ENCODE measurements around the gene MIA3. TPM values are rescaled to one million over a fixed set of nuclear protein-coding genes. Genes with fewer than 3 reads are reported as not detected.

The MIA3 gene
- total RNA-seq, 1 donor from 2014 or later = 66.0 TPM

GRCh38 chr1:222653178-222653827 lies 35.4 kb downstream of the MIA3 start:
- Histone ChIP-seq H3K36me3 (peaks cover 98% of the 10 kb centered on the region), H3K4me3 (no peak overlapping the region), H3K27ac (no peak overlapping the region), H3K9me3 (no peaks in the 10 kb centered on the region), H3K27me3 (ENCODE audit: low read depth) (no peaks in the 10 kb centered on the region), H3K4me1 (peaks cover 15% of the 10 kb centered on the region)
- DNase-seq = no peak
- no peak for TF ChIP-seq CTCF (IDR thresholded peaks at IDR 0.05)
- intact Hi-C loops (cut with DNase I) = no loop called here
- no peak for ATAC-seq

GRCh38 chr1:222654849-222655248 lies 37.0 kb downstream of the MIA3 start:
- DNase-seq (peak; percentile 61), ATAC-seq (peak; percentile 90)
- Histone ChIP-seq H3K36me3 (peaks cover 98% of the 10 kb centered on the region), H3K9me3 (no peaks in the 10 kb centered on the region), H3K4me1 (peaks cover 15% of the 10 kb centered on the region), H3K27ac (peak overlapping the region; percentile 55), H3K4me3 (no peak overlapping the region), H3K27me3 (ENCODE audit: low read depth) (no peaks in the 10 kb centered on the region)
- intact Hi-C loops (cut with DNase I) = no loop called here
- no peak for TF ChIP-seq CTCF (IDR thresholded peaks at IDR 0.05)

- intact Hi-C loops (cut with DNase I) = no loop called here
Measured at GRCh38 chr1:222656391-222657155, 38.7 kb downstream of the MIA3 start.

GRCh38 chr1:222657899-222658298 lies 40.0 kb downstream of the MIA3 start:
- no peak for ATAC-seq
- no peak overlapping the region for H3K27ac ChIP-seq
- intact Hi-C loops (cut with DNase I) = no loop called here
- no peaks in the 10 kb centered on the region for H3K9me3 ChIP-seq
- H3K4me1 ChIP-seq = peaks cover 15% of the 10 kb centered on the region
- no peak for DNase-seq
- no peak overlapping the region for H3K4me3 ChIP-seq
- TF ChIP-seq CTCF (IDR thresholded peaks at IDR 0.05) = no peak
- H3K27me3 ChIP-seq (ENCODE audit: low read depth) = no peaks in the 10 kb centered on the region
- peaks cover 98% of the 10 kb centered on the region for H3K36me3 ChIP-seq

More at GRCh38 chr1:222656391-222657155, 38.7 kb downstream of the MIA3 start:
- Histone ChIP-seq H3K9me3 (no peaks in the 10 kb centered on the region), H3K36me3 (peaks cover 98% of the 10 kb centered on the region), H3K27me3 (ENCODE audit: low read depth) (no peaks in the 10 kb centered on the region), H3K4me1 (peaks cover 15% of the 10 kb centered on the region), H3K27ac (no peak overlapping the region), H3K4me3 (no peak overlapping the region)
- TF ChIP-seq CTCF (IDR thresholded peaks at IDR 0.05) = no peak
- DNase-seq = no peak
- no peak for ATAC-seq

GRCh38 chr1:222663431-222663934 lies 45.6 kb downstream of the MIA3 start:
- peaks cover 96% of the 10 kb centered on the region for H3K36me3 ChIP-seq
- no peak for TF ChIP-seq CTCF (IDR thresholded peaks at IDR 0.05)
- intact Hi-C loops (cut with DNase I) = no loop called here
- no peaks in the 10 kb centered on the region for H3K9me3 ChIP-seq
- H3K27ac ChIP-seq = no peak overlapping the region
- H3K27me3 ChIP-seq (ENCODE audit: low read depth) = no peaks in the 10 kb centered on the region
- ATAC-seq = no peak
- H3K4me3 ChIP-seq = no peak overlapping the region
- DNase-seq = no peak
- no peaks in the 10 kb centered on the region for H3K4me1 ChIP-seq
